GM18520 (cell line): ENCODE data around the gene PITX2.

ENCODE experiments used
- ATAC-seq: cut with Tn5 transposase; IDR thresholded peaks from one replicate; pipeline ENCODE4 v1.9.1; 2021; ENCODE audit not compliant: unreplicated experiment

The PITX2 gene

DNA sequence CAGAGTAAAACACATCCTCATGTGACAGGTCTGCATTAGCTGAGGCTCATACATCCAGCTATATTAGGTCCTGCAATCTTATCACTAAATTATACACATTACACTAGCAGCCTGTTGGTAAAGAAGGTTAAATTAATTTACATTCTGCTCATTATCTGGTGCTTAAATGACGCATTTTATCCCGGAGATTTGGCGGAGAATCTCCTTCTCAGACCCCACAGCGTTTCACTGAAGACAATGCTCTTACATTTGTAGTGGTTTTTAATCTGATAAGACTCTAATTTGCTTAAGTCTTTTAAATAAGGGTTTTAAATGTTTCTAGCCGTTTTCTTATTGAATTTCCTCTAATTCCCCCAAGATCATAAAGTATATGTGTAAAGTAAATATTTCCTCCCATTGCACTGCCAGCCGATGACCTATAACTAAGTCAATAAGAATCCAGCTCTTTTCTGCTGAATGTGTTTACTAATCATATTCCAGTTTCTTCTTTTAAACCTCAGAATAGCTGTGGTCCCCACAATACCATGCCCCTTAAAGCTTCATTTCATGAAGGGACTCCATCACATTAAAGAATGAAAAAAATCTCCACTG, 2.1 kb upstream of the PITX2 start:
- ATAC-seq: no peak

DNA sequence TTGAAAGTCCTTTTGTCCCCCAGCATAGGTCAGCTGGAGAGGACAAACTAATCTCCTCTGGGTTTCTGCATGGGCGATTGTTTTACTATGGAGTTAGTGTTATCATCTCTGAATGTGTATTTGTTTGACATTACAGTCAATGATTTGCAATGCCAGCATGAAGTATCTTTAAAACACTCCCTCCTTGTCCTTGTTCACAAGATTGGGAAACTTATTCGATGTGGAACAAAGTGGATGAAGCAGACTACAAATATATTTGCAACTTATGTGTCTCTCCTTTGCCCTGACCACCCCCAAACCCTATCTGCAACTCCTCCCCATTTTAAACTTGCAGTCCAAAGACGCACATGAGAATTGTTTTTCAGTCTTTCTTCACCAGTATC, 1.5 kb upstream of the PITX2 start:
- no peak for ATAC-seq

DNA sequence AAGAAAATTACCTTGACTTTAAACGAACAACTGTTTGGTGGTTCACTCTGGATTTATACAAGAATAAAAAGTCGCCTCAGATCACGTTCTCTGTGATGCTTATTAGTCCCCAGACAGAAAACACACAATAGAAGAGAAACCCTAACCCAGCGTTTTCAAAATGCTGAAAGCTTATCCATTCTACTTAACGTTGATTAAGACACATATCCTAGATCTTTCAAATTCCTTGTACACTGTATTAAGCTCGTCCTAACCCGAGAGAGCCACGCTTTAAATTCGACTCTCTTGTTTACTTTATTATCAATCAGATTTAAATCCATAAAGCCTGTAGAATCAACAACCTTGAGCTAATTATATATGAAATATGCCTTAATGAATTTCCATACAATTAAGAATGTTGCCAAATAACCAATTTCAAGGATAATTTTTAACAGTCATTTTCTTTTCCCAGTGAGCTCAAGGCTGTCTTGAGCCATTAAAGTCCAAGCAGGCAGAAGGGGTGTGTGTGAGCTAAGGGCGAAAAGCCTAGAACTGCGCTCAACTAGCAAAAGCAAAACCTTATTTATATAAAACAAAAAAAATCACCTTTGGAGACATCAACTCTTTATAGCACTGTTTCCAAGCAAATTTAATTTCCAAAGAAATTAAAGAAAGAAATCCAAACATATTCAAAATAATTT, 981 bp upstream of the PITX2 start:
- ATAC-seq: no peak

DNA sequence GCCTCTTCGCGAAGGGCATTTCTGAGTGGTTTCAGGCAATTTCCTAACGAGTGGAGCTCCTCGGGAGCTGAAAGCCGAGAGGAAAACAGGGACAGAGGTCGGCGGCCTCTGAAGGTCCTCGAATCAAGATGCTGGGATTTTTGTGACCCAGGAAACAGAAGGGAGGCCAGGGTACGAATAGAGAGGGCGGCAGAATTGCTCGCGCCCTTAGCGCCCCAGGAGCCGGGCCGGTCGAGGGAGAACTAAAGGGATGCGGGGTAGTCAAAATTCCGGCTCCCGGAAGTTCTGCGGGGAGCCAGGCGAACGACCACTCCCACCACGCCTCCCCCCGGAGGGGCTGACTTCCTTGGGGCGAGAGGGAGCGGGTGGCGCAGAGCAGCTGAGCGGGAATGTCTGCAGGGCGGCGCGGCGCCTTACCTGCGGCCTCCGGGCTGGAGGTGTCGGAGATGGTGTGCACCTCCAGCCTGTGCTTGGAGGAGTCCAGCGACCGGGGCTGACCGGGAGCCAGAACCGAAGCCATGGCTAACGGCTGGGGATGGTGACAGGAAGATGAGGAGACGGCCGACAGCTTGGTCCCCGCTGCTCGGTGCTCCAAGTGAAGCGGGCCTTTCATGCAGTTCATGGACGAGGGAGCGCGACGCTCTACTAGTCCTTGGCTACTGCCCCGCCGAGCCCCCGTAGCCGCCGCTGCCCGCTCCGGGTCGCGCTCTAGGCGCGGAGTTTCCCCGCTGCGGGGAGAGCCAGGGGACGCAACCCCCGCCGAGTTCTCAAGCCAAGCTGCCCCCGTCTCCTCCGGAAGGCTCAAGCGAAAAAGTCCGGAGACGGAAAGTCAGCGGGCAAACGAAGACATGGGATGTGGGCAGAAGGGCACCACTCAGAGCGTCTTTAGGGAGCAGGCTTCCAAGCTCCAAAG, 782 bp downstream of the PITX2 start:
- no peak for ATAC-seq

DNA sequence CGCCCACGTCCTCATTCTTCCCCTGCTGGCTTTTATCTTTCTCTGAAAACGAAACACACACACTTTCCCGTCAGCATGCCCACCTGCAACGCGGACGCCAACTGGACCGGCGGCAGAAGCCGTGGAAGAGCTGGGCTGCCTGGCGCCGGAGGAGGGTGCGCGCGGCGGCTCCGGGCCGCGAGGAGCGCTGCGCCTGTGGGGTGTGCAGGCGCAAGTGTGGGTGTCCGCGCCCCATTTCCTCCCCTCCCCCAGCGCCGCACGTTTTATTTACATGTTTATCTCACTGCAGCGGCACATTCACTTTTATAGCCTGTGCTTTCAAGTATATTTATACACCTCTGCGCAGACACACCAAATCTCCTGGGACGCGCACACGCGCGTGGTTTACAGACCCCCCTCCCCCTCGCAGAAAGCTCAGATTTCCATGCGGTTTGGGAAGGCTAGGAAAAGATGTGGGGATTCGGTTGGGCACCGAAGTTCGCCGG, 1.5 kb downstream of the PITX2 start:
- no peak for ATAC-seq

DNA sequence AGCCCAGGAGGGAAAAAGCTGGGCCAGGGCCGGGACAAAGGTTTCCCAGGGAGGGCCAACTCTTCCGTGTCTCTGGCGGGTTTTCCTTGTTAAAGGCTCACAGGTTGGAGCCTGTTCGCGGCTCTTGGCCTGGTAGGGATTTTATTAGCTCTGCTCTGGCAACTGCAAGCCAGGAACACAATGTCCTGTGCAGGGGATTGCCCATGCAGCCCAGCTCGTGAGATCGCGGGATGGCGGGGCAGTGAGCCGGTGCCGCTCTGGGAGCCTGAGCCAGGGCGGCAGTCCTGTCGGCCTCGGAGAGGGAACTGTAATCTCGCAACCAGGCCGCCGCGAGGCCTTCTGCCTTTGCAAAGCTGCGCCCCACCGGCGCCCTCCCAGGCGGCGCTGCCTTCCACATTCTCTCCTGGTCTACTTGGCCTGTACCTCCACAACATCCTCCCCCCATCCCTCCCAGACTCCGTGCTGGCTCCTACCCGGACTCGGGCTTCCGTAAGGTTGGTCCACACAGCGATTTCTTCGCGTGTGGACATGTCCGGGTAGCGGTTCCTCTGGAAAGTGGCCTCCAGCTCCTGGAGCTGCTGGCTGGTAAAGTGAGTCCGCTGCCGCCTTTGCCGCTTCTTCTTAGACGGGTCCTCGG, 2.1 kb downstream of the PITX2 start:
- no peak for ATAC-seq

DNA sequence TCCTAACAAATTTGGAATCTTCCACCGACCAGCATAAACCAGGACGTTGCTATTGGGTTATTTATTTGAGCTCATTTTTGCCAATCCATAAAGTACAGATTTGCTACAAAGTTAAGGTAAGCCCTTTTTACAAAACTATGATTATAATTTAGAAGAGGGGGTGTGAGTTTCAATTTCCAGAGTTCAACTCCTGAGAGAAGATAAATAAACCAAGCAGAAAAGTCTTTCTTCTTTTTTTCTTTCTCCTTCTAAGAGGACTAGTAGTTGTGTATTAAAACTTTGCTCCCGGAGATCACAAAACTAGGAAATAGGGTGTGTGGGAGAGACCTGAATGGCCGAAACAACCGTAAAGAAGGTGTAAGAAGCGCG, 2.6 kb downstream of the PITX2 start:
- no peak for ATAC-seq

DNA sequence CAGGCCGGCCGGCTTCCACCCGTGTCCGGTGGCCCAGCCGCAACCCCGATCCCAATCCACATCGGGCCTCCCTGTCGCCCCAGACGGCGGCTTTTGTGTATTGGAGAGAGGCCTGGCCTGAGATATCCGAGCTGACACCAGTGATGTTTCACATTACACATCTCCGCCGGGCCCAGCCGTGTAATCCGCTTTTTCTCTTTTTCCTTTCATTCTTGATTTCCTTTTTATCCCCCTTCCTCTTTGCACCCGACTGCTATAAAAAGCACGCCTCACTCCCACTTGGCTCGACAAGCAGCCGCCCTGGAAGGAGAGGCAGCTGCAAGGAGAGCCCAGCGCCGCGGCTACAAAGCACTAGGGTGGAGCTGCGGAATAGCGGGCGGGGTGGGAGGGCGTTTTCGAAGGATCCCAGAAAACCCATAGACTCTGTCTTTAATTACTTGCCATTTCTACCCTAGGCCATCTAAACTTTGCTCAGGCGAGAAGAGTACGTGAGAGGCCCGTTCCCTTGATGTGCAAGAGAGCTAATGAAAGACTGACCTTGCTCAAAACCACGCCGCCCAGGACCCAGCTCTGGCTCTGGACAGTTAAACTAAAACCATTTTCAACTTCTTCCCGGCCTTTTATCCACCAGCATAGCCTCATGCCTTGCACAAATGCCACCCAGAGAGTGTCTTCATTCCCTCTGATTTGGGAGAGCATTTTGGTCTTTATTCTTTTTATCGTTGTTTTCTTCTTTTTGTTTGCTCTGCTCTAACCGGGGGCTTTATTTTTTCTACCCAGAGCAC, 3.2 kb downstream of the PITX2 start:
- ATAC-seq: no peak

DNA sequence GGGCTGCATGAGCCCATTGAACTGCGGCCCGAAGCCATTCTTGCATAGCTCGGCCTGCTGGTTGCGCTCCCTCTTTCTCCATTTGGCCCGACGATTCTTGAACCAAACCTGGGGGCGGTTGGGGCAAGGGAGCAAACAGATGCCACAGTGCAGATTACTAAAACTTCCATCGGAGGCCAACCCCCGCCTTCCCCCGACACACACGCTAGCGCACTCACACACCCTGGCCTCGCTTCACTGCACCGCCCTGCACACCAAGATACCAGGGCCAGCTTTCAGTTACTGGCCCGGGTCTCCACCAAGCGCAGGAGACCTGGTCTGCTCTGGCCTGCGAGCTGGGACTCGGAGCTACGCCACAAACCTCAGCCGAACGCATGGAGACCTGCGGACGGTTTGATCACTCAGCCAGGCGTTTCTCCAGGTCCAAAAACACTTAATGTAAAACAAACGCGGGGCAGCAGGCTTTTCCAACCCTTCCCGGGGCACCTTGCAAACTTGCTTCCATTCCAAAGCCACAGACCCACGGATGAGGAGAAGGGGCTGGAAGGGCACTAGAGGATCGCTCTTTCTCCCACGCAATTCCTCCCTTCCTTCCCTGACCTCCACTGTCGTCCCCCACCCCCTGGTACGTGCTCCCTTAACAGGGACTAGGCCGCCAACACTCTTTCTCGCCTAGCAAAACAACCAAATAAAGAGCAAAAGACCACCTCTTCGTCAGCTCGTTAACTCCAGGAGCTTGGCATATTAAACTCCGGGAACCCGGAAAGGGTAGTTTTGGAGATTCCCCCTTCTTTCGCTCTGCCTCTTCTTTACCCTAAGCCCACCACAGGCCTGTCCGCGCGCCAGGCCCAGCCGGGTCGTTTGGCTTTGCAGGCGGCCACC, 4.1 kb downstream of the PITX2 start:
- ATAC-seq: no peak

DNA sequence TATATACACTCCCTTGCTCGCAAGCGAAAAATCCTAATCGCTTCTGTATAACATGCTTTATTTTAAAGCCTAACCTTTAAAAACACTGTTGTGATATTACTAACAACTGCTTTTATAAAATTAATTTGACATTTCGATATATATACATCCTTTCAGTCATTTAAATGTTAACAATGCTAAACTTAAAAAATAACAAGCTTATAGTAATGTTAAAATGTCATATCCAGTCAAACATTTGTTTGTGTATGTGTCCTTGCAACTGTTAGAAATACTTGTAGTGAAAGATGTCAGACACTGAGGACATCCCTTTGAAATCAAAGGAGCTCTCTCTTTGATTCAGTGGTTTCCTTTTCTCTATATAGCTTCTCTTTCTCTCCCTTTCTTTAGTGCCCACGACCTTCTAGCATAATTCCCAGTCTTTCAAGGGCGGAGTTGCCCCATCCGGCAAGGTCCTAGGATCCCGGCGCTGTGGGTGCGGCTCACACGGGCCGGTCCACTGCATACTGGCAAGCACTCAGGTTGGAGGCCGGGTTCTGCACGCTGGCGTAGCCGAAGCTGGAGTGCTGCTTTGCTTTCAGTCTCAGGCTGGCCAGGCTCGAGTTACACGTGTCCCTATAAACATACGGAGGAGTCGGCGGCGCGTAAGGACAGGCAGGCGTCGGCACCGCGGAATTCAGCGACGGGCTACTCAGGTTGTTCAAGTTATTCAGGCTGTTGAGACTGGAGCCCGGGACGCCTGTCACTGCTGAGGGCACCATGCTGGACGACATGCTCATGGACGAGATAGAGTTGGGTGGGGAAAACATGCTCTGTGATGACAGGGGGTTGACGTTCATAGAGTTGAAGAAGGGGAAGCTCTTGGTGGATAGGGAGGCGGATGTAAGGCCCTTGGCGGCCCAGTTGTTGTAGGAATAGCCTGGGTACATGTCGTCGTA, 5.0 kb downstream of the PITX2 start:
- no peak for ATAC-seq

DNA sequence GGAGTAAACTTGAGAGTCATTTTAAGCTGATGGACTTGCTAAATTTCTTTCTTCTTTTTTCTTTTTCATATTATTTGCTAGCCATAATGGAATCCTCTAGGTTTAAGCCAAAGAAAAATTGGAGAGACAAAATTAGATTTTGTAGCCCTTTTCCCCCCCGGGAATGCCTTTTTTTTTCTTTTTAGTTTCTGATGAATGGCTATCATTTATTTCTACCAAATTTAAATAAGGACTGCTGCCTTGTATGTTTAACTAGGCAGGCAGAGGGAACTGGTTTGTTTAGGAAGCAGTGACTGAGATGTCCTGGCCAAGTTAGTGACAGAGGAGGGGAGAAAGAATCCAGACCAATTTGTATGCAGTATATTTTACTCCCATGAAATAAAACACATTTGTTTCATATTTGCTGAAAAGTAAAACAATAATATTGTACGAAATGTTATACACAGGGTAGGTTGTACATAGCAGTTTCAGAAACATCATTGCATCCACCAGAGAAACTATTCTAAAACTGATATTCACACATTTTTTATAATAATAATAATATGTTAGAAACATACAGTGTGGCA, 5.7 kb downstream of the PITX2 start:
- no peak for ATAC-seq

DNA sequence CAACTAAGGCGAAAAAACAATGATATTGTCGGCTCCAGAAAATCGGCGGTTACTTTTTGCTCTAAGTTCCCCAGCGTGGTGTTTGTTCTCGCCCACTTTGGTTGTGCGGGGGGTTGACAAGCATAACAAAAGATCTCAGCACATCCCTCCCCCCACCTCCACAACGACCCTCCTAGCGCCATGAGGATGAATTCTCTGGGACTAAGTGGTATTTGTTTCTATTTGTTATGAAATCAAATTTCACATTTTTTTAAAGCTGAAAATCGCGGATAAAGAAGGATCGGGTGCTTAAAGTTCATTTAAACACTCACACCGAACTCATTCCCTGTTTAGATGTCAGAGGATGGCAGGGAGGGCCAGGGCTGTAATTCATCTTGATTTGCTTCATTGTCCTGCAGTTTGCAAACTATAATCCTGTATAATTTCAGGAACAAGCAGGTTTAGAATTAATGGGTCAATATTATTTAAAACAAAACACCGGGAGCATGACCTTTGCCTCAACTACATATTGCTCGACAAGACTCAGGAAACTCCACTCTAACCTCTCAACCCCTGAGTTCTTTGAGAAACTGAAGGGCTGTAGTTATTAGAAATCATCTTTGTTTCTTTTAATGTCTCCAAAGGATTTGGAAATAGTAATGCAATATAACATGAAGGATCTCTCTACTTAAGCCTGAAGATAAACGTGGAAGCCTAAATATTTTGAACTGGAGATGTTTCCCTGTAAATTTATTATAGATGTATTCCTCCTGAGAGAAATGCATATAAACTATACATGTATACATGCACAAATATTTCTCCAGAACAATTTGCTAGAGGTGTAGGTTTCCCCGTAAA, 6.4 kb downstream of the PITX2 start:
- no peak for ATAC-seq

DNA sequence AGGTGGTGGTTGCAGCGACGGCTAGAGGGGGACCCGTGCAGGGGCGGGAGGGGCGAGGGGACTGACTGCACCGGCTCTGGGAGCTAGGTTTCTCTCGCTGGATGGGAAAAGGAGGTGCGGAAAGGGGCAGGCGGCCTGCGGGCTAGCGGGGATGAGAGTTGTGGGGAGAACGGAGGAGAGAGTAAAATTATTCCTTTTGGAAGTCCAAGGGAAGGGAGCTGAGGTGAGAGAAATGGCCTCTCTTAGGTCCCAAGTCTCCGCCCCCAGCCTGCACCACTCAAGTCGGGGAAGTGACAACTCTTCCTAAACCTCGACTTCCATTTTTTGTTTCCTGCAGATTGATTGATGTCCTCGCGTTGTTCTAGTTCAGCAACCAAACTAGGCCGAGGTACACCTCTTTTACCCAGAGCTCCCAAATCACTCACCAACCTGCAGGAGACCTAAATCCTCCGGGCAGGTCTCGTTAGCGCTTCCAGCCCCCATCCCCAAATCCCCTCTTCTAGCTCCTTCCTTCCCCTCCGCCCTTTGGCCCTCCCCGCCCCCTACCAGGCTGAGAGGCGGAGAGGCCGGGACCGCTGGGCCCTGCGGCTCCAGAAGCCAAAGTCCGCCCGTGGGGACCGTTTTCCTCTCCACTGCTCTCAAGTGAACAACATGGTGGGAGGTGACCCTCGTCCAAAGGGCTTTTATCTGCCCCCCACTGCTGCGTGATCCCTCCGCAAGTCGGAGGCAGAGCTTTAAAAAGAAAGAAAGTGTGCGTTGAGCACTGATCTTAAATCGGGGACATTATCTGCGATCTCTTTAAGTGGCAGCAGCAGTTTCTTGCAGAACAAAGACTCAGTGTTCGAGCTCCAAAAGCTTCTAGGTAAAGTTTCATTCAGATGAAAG, 7.3 kb downstream of the PITX2 start:
- ATAC-seq: no peak

DNA sequence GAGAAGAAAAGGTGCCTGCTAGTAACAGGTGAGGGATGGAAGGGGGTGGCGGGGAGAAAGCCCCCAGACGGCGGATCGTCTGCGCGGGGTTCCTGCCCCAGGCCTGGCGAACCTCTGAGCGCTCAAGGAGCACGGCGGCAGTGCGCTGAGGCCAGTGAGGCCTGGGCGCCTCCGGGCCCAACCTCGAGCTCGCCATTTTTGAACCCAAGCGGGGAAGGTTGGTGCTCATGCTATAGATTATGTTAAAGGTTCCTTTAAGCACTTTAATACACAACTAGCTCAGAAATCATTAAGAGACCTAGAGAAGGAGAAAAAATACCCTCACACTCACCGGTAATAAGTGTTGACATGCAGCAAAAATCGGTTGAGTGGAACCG, 7.9 kb downstream of the PITX2 start:
- ATAC-seq: no peak

DNA sequence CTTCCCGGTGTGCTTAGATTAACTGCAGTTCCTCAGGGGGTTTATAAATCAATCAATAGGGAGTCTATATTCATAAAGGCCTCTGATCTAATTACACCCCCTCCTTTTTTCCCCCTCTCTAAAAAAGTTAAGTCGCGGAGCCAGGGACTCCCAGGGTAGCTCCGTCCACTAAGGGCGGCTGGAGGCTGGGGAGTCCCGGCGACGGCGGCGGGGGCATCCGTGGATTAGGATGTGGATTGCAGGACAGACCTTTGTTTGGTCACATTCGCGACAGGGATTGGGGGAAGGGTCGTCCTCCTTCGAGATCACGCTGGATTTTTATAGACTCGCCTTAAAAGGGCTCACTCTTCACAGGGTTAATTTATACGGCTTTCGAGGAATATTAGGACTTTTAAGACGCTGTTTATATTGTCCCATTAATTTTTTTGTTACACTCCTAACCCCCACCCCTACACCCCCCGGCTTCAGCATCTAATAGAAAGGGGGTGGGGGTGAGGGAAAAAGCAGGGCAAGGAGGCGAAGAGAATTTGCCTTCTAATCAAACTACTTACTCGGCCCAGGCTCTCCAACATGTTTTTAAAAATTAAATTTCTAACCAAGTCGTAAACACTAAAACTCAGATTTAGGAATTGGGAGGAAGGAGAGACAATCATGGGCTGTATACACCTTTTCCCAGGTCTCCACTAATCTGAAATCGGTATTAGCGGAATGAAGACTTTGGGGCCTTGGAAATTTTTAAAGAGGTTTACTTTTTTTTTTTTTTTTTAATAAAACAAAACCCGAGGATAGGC, 8.5 kb downstream of the PITX2 start:
- no peak for ATAC-seq

DNA sequence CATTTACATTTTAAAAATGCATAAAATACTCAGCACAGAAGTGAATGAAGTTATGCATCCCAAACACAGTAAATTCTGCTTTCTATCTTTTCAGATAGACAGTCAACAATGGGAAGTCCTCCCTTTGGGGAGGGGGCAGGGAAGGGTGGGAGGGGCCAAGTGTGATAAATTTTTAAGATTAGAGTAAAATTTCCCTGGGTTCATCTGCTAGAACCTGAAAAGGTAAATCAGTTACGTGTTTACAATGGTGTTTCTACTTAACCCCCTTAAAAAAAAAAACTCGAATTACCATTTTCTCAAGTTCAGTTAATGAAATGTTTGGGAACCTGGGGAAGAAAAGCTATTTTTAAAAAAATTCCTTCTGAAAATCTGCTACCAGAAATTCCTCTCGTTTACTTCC, 9.1 kb downstream of the PITX2 start:
- ATAC-seq: no peak
